ENCODE results near the gene CLMN.

DNA sequence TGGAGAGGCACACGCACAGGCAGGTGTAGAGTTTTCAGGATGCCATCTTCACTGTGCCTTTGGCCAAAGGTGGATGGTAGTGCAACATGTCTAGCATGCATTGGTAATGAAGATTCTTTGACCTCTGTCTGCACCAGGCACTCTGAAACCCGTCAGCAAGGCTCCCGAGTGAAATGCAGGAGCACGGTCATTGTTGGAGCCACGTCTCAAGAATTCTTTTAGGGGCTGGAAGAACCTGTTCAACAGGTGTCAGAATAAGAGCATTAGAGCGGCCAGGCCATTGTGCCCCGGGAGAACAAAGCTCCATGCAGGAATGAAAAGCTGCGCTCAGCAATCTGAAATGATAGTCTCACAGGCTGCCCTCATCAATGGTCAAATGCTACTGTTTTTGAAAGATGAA is 122.2 kb downstream of the CLMN start:
- TF ChIP-seq POLR2A (IDR thresholded peaks at IDR 0.05): no peak
- TF ChIP-seq, protein P1, sequence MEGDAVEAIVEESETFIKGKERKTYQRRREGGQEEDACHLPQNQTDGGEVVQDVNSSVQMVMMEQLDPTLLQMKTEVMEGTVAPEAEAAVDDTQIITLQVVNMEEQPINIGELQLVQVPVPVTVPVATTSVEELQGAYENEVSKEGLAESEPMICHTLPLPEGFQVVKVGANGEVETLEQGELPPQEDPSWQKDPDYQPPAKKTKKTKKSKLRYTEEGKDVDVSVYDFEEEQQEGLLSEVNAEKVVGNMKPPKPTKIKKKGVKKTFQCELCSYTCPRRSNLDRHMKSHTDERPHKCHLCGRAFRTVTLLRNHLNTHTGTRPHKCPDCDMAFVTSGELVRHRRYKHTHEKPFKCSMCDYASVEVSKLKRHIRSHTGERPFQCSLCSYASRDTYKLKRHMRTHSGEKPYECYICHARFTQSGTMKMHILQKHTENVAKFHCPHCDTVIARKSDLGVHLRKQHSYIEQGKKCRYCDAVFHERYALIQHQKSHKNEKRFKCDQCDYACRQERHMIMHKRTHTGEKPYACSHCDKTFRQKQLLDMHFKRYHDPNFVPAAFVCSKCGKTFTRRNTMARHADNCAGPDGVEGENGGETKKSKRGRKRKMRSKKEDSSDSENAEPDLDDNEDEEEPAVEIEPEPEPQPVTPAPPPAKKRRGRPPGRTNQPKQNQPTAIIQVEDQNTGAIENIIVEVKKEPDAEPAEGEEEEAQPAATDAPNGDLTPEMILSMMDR (IDR thresholded peaks at IDR 0.05): no peak

All from vagina (tissue), 2 donors.